Ovary (tissue), 9 donors: Measurements from ENCODE around the gene VARS2. TPM values are rescaled to one million over a fixed set of nuclear protein-coding genes. Genes with fewer than 3 reads are reported as not detected.
A peak's percentile ranks its signal among the peaks of the same experiment; 100 is the strongest.

ENCODE experiments used
- DNase-seq, 5 donors: peaks; one replicate each; pipeline ENCODE4 v3.0.0-alpha.2; 2019 to 2020
- H3K27ac ChIP-seq, 2 donors: fragments of 200-600 bp; one replicate each; pipeline versions ENCODE4 v1.5.1 to v1.8.0; 2019 to 2022
- H3K27me3 ChIP-seq: fragments of 200-600 bp; one replicate; pipeline ENCODE4 v1.8.0; 2022
- H3K36me3 ChIP-seq: fragments of 200-600 bp; sonication (generic); one replicate; pipeline ENCODE4 v1.5.1; 2019
- H3K4me1 ChIP-seq: one replicate; pipeline ENCODE4 v1.8.1; 2013; ENCODE audit warnings: mild to moderate bottlenecking, moderate library complexity; ENCODE audit not compliant: insufficient read depth
- H3K4me3 ChIP-seq: fragments of 200-600 bp; sonication (generic); one replicate; pipeline ENCODE4 v1.5.1; 2017
- H3K9me3 ChIP-seq, 2 donors: fragments of 200-600 bp in 1 of 2; sonication (generic) in 1 of 2; one replicate each; pipeline versions ENCODE4 v1.5.1 to v1.8.1; 2013 to 2019; ENCODE audit warnings: mild to moderate bottlenecking in 1 of 2, moderate library complexity in 1 of 2
- EP300 ChIP-seq: sonication (generic); formaldehyde crosslinking; IDR thresholded peaks from one replicate; pipeline ENCODE4 v1.6.1; 2017; ENCODE audit warnings: antibody characterized with exemption
- POLR2A ChIP-seq: fragments of 450-650 bp; IDR thresholded peaks from one replicate; pipeline ENCODE4 v1.6.1; 2017; ENCODE audit warnings: antibody characterized with exemption, mild to moderate bottlenecking, moderate library complexity
- WGBS, 3 donors: extraction: QIAGEN DNeasy Blood & Tissue Kit in 1 of 3; methylation state at CpG; one replicate each; pipeline versions ENCODE4 v1.1.5 to v1.1.7; 2013 to 2017; 5-methylcytosine and 5-hydroxymethylcytosine counted together
- intact Hi-C, 4 donors: fragments of 100-400 bp; cut with DNase I; formaldehyde crosslinking; loops; one replicate each; pipeline versions ENCODE4 v1.11.0 to v1.15.1; 2022 to 2023
- polyA plus RNA-seq, 2 donors: library from polyadenylated mRNA; stranded (reverse); fragments of 200-250 nt in 1 of 2; fragments of 350-450 nt in 1 of 2; fragmentation: Illumina TruSeq in 1 of 2; extraction: RNeasy Lipid Tissue Mini Kit (QIAGEN cat#74804) in 1 of 2; gene quantifications; one replicate each; pipeline ENCODE4 v1.2.3, GENCODE V29; 2013 to 2014
- total RNA-seq, 7 donors: library from RNA; depleted of rRNA in 2 of 7; stranded (reverse); fragments of >200 nt in 2 of 7; fragmentation: NEBNext Ultra II Directional in 3 of 7; extraction: Animal tissue kit (Norgen Biotek cat#: 25700) in 3 of 7; gene quantifications; one replicate each; pipeline versions ENCODE4 v1.1.0 to v1.2.4, GENCODE V29; 2016 to 2023
- TF ChIP-seq, protein P1 (sequence below), 3 donors: fragments of 450-650 bp in 2 of 3; fragments of 200-600 bp in 1 of 3; IDR thresholded peaks; one replicate each; pipeline versions ENCODE4 v1.5.1 to v1.8.0; 2016 to 2022; ENCODE audit warnings: antibody characterized with exemption in 3 of 3, mild to moderate bottlenecking in 1 of 3
- donor health status: DM: no; HTN: no; CAD: no; lungs with moderate emphysema.
- donor health status: DM: no; HTN: no; CAD: no.
- donor health status: Bipolar disorder and iron deficiency.
- donor health status: DM: yes; HTN: yes; CAD: no.
- donor health status: DM: no; HTN: no; CAD: no.
- donor health status: DM: yes; HTN: yes; CAD: no.

VARS2 gene
- total and polyA plus RNA-seq, 9 donors, result 6.7 to 32.3 (median 19.8) TPM

DNA sequence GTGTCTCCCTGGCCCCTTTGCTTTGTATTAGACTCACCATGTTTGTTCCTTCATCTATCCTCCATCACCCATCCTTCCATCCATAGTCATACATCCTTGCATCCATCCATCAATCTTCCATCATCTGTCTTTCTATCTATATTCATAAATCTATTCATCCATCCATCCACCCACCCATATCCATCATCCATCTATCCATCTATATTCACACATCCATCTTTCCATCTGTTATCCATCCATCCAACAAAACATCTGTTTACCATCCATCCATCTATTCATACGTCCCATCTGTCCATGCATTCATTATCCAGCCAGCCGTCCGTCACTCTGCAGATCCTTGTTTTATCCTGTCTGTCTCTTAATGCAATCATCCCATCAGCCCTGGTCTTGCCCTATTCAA lies 19.1 kb upstream of the VARS2 start:
- TF ChIP-seq, protein P1, sequence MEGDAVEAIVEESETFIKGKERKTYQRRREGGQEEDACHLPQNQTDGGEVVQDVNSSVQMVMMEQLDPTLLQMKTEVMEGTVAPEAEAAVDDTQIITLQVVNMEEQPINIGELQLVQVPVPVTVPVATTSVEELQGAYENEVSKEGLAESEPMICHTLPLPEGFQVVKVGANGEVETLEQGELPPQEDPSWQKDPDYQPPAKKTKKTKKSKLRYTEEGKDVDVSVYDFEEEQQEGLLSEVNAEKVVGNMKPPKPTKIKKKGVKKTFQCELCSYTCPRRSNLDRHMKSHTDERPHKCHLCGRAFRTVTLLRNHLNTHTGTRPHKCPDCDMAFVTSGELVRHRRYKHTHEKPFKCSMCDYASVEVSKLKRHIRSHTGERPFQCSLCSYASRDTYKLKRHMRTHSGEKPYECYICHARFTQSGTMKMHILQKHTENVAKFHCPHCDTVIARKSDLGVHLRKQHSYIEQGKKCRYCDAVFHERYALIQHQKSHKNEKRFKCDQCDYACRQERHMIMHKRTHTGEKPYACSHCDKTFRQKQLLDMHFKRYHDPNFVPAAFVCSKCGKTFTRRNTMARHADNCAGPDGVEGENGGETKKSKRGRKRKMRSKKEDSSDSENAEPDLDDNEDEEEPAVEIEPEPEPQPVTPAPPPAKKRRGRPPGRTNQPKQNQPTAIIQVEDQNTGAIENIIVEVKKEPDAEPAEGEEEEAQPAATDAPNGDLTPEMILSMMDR (IDR thresholded peaks at IDR 0.05), result no peak
- no peak for TF ChIP-seq EP300
- no peak for TF ChIP-seq POLR2A
- Histone ChIP-seq H3K36me3 (no peaks in the 10 kb centered on the region), H3K4me3 (no peak overlapping the region), H3K27ac (no peak overlapping the region), H3K27me3 (no peaks in the 10 kb centered on the region), H3K4me1 (no peaks in the 10 kb centered on the region), H3K9me3 (no peaks in the 10 kb centered on the region)
- DNase-seq, result no peak
- 90 to 93% (median 92%) methylated on average over 3 of the region's 3 CpGs for WGBS, 3 donors
- intact Hi-C loops, result no loop called here

DNA sequence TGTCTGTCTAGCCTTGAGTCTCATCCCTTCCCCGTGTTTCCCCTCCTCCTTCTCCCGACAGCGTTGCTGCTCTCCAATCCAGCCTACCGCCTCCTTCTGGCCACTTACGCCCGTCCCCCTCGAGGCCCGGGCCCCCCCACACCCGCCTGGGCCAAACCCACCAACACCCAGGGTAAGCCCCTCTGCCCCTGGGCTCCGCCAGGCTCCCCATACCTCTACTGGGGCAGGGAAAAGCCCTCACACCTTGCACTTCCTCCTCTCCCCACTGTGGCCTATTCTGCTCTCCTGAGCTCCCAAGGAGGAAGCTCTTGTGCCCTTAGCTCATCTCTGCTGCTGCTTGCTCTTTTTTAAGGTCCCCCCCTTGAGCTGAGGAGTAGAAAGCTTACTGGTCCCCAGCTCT lies 18.7 kb upstream of the VARS2 start:
- Histone ChIP-seq H3K27ac (no peak overlapping the region), H3K36me3 (no peaks in the 10 kb centered on the region), H3K27me3 (no peaks in the 10 kb centered on the region), H3K4me1 (no peaks in the 10 kb centered on the region), H3K4me3 (no peak overlapping the region), H3K9me3 (no peaks in the 10 kb centered on the region)
- 71 to 78% (median 77%) methylated on average over 10 of the region's 10 CpGs for WGBS, 3 donors
- peak in 2 of 5 donors; percentile 12 to 19 for DNase-seq
- TF ChIP-seq POLR2A, result no peak
- TF ChIP-seq, protein P1 (IDR thresholded peaks at IDR 0.05), result no peak
- no peak for TF ChIP-seq EP300
- intact Hi-C loops, result no loop called here

DNA sequence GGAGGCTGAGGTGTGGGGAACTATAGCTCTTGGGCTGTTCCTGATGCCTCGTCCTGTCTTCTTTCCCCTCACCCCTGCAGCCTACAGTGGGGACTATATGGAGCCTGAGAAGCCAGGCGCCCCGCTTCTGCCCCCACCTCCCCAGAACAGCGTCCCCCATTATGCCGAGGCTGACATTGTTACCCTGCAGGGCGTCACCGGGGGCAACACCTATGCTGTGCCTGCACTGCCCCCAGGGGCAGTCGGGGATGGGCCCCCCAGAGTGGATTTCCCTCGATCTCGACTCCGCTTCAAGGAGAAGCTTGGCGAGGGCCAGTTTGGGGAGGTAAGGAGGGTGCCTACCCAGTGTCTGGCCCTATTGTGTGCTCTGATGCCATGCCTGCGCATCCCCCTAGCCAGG lies 17.5 kb upstream of the VARS2 start:
- H3K4me1 ChIP-seq, result no peaks in the 10 kb centered on the region
- intact Hi-C loops, result no loop called here
- no peaks in the 10 kb centered on the region for H3K27me3 ChIP-seq
- 90 to 95% (median 94%) methylated on average over 13 of the region's 13 CpGs for WGBS, 3 donors
- H3K4me3 ChIP-seq, result no peak overlapping the region
- TF ChIP-seq, protein P1 (IDR thresholded peaks at IDR 0.05), result no peak
- TF ChIP-seq EP300, result no peak
- no peak for TF ChIP-seq POLR2A
- no peaks in the 10 kb centered on the region for H3K36me3 ChIP-seq
- no peaks in the 10 kb centered on the region for H3K9me3 ChIP-seq
- H3K27ac ChIP-seq, result no peak overlapping the region
- peak in 1 of 5 donors; percentile 15 for DNase-seq

DNA sequence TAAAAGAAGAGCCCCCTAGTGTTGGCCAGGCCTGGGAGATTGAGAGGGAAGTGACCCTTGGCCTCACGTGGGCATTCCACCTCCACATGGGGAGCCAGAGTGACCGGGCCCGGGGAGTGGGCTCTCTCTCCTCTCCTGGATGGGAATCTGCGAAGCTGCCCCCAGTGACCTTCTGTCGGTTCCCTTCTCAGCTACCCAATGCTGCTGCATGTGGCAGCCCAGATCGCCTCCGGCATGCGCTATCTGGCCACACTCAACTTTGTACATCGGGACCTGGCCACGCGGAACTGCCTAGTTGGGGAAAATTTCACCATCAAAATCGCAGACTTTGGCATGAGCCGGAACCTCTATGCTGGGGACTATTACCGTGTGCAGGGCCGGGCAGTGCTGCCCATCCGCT lies 16.2 kb upstream of the VARS2 start:
- H3K27me3 ChIP-seq, result no peaks in the 10 kb centered on the region
- no peaks in the 10 kb centered on the region for H3K4me1 ChIP-seq
- H3K9me3 ChIP-seq, result no peaks in the 10 kb centered on the region
- no peaks in the 10 kb centered on the region for H3K36me3 ChIP-seq
- no peak overlapping the region for H3K4me3 ChIP-seq
- WGBS, 3 donors, result 82 to 84% (median 83%) methylated on average over 16 of the region's 16 CpGs
- no peak overlapping the region for H3K27ac ChIP-seq
- DNase-seq, result no peak
- intact Hi-C loops, result no loop called here
- TF ChIP-seq POLR2A (no peak), EP300 (no peak)

DNA sequence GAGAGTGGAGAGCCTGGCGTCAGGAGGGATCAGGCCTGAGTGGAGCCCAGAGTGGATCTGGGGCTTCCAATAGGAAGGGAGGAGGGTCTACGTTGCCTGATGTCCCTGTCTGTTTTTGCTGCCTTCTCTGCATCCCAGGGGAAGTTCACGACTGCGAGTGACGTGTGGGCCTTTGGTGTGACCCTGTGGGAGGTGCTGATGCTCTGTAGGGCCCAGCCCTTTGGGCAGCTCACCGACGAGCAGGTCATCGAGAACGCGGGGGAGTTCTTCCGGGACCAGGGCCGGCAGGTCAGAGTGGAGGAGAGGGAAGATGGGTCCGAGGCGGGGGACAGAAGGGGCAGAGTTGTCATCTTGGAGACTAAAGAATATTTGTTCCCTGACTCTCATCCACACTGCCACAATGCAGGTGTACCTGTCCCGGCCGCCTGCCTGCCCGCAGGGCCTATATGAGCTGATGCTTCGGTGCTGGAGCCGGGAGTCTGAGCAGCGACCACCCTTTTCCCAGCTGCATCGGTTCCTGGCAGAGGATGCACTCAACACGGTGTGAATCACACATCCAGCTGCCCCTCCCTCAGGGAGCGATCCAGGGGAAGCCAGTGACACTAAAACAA lies 15.2 kb upstream of the VARS2 start:
- no peaks in the 10 kb centered on the region for H3K36me3 ChIP-seq

More for the DNA sequence above, 15.2 kb upstream of the VARS2 start:
- Histone ChIP-seq H3K9me3 (no peaks in the 10 kb centered on the region), H3K4me1 (no peaks in the 10 kb centered on the region), H3K4me3 (no peak overlapping the region), H3K27ac (no peak overlapping the region), H3K27me3 (no peaks in the 10 kb centered on the region)
- WGBS, 3 donors, result 58 to 61% (median 60%) methylated on average over 23 of the region's 23 CpGs
- TF ChIP-seq, protein P1 (IDR thresholded peaks at IDR 0.05), result no peak
- no peak for TF ChIP-seq POLR2A
- TF ChIP-seq EP300, result no peak
- DNase-seq, result no peak
- intact Hi-C loops, result no loop called here
